GM23338 (cell line): ENCODE measurements around the gene PTPRN2.

Experiments
- CREB1 ChIP-seq: fragments of 250-450 bp; sonication (Bioruptor Pico); IDR thresholded peaks from 2 replicates; pipeline ENCODE4 v1.5.0; 2020; ENCODE audit warnings: low read depth, mild to moderate bottlenecking, moderate library complexity
- ETS1 ChIP-seq: IDR thresholded peaks from 2 replicates; pipeline ENCODE4 v1.6.1; 2016; ENCODE audit warnings: antibody characterized with exemption
- EZH2 ChIP-seq: fragments of 200-600 bp; sonication (generic); IDR thresholded peaks from one replicate; pipeline ENCODE4 v1.8.0; 2017; ENCODE audit warnings: antibody characterized with exemption, mild to moderate bottlenecking, low read depth; ENCODE audit not compliant: unreplicated experiment
- EZH2phosphoT487 ChIP-seq: fragments of 200-600 bp; sonication (generic); IDR thresholded peaks from one replicate; pipeline ENCODE4 v1.8.1; 2018; ENCODE audit warnings: antibody characterized with exemption; ENCODE audit not compliant: unreplicated experiment
- JUNB ChIP-seq: IDR thresholded peaks from one replicate; pipeline ENCODE4 v1.6.1; 2016; ENCODE audit warnings: antibody characterized with exemption; ENCODE audit not compliant: unreplicated experiment
- NANOG ChIP-seq: IDR thresholded peaks from 2 replicates; pipeline ENCODE4 v1.6.1; 2016; ENCODE audit warnings: antibody characterized with exemption, borderline replicate concordance
- POLR2AphosphoS5 ChIP-seq: IDR thresholded peaks from 2 replicates; pipeline ENCODE4 v1.6.1; 2016; ENCODE audit warnings: antibody characterized with exemption, low read depth
- REST ChIP-seq: IDR thresholded peaks from one replicate; pipeline ENCODE4 v1.6.1; 2018; ENCODE audit warnings: antibody characterized with exemption; ENCODE audit not compliant: unreplicated experiment
- ZNF114 ChIP-seq: fragments of 250-450 bp; sonication (Bioruptor Pico); IDR thresholded peaks from 2 replicates; pipeline ENCODE4 v1.5.0; 2020; ENCODE audit warnings: mild to moderate bottlenecking, moderate library complexity
- ZNF331 ChIP-seq: fragments of 250-450 bp; sonication (Bioruptor Pico); IDR thresholded peaks from 2 replicates; pipeline ENCODE4 v1.5.0; 2020; ENCODE audit warnings: low read depth, mild to moderate bottlenecking, moderate library complexity
- ZNF462 ChIP-seq: fragments of 250-450 bp; sonication (Bioruptor Pico); IDR thresholded peaks from 2 replicates; pipeline ENCODE4 v1.5.0; 2020; ENCODE audit warnings: mild to moderate bottlenecking, moderate library complexity
- TF ChIP-seq, protein P1 (sequence below), 2 experiments: fragments of 200-600 bp in 1 of 2; sonication (generic) in 1 of 2; conservative IDR thresholded peaks; 2 replicates each; pipeline versions ENCODE4 v1.5.1 to v1.6.1; 2016 to 2017; ENCODE audit warnings: antibody characterized with exemption in 2 of 2, low read depth in 2 of 2, mild to moderate bottlenecking in 2 of 2, moderate library complexity in 1 of 2

GRCh38 chr7:157740251-157740798 is 847.3 kb downstream of the PTPRN2 start:
- TF ChIP-seq, protein P1, sequence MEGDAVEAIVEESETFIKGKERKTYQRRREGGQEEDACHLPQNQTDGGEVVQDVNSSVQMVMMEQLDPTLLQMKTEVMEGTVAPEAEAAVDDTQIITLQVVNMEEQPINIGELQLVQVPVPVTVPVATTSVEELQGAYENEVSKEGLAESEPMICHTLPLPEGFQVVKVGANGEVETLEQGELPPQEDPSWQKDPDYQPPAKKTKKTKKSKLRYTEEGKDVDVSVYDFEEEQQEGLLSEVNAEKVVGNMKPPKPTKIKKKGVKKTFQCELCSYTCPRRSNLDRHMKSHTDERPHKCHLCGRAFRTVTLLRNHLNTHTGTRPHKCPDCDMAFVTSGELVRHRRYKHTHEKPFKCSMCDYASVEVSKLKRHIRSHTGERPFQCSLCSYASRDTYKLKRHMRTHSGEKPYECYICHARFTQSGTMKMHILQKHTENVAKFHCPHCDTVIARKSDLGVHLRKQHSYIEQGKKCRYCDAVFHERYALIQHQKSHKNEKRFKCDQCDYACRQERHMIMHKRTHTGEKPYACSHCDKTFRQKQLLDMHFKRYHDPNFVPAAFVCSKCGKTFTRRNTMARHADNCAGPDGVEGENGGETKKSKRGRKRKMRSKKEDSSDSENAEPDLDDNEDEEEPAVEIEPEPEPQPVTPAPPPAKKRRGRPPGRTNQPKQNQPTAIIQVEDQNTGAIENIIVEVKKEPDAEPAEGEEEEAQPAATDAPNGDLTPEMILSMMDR (conservative IDR thresholded peaks at IDR 0.05; ENCODE audit: low read depth in 2 of 2) = no peak
- TF ChIP-seq EZH2 (no peak), CREB1 (CRISPR knock-in tag) (no peak), REST (no peak), POLR2AphosphoS5 (no peak), EZH2phosphoT487 (no peak), JUNB (no peak), ETS1 (no peak), ZNF462 (CRISPR knock-in tag) (no peak), ZNF114 (no peak), ZNF331 (no peak), NANOG (no peak)
